SKM-1 (cell line): Measurements from ENCODE around the gene HSPA12A.
"Not testable (repeated sequence)": the region's sequence is repeated elsewhere in the genome, so short reads cannot be mapped to it uniquely, and the experiment has no call there.

Experiments used
- DNase-seq: peaks from one replicate; lab custom pipeline; 2025; ENCODE audit not compliant: unreplicated experiment; lab: John Stamatoyannopoulos, UW

HSPA12A gene

DNA sequence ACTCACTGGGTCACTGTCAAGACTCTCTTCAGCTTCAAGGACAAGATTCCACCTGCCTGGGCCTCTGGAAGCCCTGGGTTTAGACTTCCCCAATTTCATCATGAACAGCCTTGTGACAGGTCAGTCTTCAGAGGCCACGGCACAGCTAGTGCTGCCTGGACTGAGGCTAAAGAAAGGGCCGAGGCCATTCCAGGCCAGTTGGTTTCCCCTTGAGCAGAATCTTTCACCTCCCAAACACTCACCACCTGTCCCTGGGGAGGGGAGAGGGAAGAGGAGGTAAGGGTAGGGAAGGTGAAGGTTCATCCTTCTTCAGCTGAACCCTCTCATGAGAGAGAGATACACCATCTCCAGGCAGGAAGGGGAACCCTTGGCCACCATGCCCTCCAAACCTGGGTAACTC lies 24.3 kb downstream of the HSPA12A start:
- DNase-seq: no peak

DNA sequence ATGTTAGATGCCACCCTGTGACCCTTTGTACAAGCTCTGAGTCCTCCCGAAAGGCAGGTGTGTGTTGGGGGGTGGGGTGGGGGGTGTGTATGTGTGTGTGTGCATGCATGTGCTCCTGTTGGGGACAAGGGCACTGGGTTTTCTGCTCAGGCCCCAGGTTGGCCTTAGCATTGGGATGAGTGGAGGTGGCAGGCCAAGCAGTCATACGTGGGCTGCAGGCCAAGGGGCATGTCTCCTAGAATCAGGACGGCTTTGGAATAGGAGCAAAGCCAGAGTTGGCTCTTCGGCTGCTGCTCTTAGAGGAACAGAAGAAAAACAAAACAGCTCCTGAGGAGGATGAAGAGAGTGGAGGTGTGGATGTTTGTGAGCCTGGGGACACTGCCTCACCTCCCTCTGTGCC lies 26.0 kb downstream of the HSPA12A start:
- DNase-seq: no peak

DNA sequence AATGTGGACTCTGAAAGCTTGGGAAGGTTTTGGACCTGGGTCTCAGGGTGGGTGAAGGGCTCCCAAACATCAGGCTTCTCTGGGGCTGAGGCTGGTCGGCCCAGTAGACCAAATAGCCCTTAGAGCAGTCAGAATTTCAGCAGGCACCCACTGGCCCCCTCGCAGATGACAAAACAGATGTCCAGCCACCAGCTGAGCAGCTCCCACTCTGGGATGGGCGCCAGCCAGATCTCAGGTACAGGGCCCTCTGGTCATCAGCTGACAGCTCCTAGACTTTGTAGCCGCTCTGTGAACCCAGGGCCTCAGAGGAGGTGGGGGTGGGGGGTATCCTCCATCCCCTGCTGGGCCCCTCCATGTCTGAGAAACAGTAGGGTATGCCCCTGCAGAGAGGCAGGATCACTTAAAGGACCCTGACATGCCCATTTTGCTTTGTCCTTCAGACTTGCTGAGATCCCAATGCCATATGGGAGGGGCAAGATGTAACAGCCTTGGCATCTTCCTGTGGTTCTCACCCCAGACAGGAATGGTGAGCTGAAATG lies 26.5 kb downstream of the HSPA12A start:
- DNase-seq: no peak

DNA sequence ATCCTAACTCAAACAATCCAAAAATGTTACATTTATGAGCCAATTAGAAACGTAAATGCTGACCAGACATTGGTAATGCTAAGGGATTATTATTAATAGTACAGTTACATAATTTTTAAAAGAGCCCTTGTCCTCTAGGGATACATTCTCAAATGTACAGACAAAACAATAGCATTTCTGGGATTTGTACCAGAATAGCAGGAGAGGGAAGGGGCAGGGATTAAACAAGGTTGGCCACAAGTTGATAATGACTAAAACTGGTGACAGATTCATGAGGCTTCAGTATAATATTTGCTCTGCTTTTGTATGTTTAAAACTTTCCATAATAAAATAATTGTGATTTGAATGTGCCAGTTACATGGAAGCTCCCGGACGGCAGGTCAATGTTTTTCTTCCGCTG lies 27.0 kb downstream of the HSPA12A start:
- no peak for DNase-seq

DNA sequence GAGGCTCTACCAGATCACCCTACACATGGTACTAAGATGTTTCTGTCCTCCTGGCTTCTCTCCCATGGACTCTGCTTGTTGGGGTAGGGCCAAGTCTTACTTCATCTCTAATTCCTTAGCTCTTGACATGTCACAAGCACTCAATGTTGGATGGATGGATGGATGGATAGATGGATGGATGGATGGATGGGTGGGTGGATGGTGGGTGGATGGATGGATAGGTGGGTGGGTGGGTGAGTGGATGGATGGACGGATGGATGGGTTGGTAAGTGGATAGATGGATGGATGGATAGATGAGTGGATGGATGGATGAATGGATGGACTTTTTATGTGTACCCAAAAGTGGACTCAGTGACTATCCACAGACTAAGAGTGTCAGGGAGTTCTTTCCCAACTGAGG lies 28.5 kb downstream of the HSPA12A start:
- no peak for DNase-seq

DNA sequence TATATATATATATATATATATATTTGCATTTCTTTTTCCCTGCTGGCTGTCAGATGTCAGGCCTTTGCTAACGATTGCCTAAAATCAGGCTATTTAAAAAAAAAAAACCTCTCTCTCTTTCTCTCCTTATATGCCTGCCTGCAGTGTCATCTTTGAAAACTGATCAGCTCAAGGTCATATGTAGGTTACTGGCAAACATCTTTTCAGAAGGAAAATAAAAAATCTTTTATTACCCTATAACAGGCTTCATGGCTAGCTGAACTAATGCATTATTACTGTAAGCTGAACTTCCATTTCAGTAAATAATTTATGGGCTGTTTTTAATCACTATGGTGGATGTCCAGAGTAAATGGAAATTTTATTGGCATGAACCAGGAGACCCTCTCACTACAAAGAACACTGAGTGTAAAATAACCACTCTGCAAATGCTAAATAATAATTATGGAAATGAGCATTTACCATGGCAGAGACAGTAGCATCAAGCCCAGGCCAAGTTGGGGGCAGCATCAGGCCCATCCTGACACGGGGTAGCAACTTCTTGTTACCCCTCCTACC lies 29.3 kb downstream of the HSPA12A start:
- no peak for DNase-seq

DNA sequence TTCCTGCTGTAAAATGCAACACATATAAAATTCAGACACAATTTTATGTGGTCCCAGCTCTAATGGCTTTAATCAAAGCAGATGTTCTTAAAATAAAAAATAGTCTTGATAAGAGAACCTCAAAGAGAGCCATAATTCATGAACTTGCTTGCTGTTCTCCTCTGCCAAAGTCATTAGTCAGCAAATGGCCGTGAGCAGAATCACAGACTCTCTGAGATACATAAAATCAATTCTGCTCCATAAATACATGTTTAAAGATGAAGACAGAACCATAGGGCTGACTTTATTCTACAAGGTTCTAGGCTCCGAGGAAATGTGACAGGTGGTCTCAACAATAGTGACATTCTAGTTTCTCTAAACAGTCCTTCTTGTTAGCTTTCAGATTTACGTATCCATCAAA lies 29.8 kb downstream of the HSPA12A start:
- DNase-seq: no peak

DNA sequence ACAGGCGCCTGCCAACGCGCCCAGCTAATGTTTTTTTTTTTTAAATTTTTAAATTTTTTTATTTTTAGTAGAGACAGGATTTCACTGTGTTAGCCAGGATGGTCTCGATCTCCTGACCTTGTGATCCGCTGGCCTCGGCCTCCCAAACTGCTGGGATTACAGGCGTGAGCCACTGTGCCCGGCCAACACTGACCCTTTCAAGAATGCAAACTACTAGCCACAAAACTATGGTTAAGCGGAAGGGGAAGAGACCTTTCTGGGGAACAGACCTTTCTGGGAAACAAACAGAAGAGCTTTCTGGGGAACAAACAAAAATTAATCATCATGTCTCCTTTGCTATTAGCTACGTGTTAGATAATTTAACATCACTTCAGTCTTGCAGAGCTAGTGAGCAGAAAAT lies 30.6 kb downstream of the HSPA12A start:
- not testable (repeated sequence) for DNase-seq

DNA sequence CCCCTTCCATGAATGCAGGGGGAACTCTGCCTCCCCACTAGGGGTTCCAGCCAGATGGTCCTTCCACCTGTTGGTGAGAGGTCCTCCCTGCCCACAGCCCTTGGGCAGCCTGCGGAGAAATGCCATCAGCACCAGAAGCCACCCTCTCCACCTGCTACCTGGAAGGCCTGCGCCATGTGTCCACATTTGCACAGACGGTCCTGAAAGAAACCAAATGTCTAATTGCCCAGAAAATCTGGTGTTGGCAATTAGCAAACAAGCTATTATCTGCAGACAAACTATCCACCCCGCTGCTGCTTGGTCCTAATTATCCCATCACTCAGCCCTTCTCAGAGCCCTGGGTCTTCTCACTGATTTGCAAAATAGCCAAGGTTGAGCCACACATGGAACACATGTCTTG lies 32.3 kb downstream of the HSPA12A start:
- DNase-seq: no peak

DNA sequence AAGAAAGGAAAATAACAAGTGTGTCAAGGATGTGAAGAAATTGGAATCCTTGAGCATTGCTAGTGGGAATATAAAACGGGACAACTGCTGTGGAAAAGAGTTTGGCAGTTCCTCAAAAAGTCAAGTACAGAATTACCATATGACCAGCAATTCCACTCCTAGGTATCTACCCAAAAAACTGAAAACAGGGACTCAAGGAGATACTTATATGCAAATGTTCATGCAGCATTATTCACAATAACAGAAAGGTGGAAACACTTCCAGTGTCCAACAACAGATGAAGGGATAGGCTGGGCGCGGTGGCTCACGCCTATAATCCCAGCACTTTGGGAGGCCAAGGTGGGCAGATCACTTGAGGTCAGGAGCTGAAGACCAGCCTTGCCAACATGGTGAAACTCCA lies 33.5 kb downstream of the HSPA12A start:
- no peak for DNase-seq

DNA sequence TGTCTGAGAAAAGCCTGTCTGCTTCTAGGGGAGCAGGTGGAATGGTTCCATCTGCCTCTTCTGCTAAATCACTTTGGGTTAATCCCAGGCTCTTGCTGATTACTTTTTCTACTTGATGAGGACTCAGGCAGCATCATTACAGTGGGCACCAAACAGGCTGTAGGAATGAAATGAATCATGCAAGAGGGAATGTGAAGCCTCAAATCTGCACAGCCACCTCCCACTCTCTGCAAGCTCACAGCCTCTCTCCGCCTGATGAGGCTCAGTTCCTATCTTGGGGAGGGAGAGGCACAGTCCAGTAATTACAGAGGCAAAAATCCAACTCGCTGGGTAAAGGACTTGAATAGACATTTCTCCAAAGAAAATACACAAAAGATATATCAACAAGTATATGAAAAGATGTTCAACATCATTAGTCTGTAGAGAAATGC lies 34.0 kb downstream of the HSPA12A start:
- no peak for DNase-seq

DNA sequence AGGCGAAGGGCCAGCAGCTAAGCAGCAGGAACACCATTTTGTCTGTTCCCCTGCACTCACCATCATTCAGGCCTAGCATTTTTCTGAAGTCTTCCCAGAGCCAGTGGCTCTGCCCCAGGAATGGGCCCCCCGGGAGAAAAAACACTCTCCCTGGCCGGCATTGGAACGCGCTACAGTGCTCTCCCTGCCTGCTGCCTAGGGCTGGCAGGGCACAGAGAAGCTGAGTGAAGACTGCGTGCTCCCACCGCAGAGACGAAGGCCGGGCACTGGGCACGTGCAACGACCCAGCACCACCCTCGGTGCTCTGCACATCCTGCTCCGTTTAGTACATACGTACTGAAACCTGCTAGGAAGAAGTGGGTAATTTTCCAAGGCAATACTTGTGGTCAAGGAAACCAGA lies 34.4 kb downstream of the HSPA12A start:
- no peak for DNase-seq

DNA sequence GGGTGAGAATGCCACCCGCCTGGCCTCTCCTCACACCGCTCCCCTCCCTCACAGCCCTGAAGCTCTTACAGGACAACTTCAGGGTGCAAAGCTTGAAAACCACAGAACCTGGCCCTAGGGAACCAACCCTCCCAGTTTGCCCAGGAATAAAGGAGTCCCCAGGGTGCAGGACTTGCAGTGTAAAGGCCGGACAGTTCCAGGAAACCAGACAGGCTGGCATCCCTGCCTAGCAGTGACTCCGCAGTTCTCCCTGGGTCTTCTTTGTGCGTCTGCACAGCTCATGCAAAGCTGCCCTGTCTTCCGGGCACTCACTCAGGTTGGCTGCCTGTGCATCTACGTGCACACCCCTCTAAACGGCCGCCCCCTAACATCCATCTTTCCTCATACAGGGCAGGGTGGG lies 36.1 kb downstream of the HSPA12A start:
- no peak for DNase-seq

DNA sequence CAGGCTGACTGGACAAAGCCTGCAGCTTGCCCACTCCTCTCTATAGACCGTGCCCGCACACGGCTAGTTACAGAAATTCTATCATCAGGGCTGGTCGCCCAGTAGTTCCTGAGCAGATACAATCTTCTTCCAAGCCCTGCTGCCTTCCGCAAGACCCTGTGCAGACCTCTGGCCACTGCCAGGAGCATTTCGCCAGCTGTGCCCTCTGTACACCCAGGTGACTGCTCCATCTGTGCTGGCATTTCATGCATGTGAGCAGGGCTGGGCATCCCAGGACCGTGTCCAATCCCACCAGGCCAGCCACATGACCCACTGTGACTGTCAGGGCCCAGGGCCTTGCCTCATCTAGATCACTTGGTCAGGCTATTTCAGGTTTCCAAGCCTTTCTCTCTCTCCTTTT lies 36.9 kb downstream of the HSPA12A start:
- DNase-seq: no peak

DNA sequence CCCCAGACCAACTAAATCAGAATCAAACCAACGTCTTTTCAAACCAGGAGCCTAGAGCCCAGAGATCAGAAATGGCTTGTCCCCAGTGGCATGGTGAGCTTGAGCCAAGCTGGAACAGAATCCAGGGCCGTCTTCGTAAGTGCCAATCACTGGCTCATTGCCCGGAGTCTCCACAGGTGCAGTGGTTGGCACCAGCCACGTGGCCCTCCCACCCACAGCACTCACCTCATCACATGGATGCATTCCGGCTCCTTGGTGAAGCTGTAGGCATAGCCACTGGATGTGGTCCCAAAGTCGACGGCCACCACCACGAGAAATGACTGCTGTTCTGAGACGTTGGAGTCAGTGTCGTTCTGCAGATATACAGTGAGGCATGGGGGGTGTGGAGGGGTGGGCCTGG lies 37.4 kb downstream of the HSPA12A start:
- DNase-seq: no peak

DNA sequence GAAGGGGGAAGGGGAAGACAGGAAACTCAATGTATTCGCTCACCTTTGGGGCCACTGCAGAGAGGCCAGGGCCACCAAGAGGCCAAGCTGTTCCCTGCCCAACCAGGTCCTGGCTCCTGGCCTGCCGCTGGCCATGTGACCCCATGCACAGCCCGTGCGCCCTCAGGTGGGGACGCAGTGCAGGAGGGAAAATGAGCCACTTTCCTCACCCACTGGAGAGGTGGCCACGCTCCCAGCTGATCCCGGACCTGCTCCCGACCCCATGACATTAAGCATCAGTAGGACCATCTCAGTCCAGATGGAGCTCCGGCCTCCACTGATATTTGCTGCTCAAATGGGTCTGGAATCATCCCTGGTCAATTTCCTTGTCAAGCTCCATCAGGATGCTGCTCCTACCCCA lies 40.2 kb downstream of the HSPA12A start:
- no peak for DNase-seq

DNA sequence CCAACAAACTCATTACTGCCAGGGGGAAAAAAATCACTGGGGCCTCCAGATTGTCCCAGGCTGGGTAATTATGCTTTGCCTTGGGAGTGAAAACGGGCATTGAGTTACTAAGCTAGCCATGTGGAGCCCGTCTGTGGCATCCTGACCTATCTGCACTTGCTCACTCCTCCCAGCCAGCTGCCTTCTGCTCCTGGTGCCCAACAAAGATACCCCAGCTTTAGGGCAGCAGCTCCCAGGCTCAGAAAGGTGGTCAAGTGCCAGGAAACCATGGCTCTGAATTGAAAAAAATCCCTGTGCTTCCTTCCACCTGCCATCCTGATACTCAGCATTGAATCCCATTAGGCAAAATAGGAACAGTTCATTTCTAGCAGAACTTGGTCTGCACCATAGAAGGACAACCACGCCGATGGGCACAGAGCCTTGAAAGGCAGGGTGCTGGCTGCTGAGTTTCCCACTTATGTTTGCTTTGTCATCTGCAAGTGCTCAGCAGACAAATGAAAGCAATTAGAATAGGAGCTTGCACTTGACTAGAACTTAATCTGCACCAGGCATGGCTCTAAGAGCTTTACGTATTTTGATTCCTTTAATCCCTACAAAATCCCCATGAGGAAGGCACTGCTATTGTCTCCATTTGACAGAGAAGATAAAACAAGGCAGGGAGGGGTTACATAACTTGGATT lies 42.8 kb downstream of the HSPA12A start:
- no peak for DNase-seq

DNA sequence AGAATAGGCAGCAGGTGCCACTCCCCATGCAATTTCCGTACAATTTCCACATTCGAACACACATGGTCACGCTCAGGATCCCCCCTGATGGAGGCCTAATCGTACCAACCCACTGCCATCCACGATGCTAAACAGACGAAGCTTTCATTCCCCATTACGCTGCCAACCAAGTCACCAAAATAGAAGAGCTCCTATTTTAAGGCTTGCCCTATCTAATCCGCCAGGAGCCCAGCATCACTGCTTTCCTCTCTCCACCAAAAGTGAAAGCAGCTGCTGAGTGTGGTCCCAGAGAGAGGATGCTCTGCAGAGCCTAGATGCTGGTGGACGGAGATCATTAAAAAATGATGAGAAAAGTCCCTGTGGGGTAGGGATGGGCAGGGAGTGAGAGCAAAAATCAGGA lies 43.3 kb downstream of the HSPA12A start:
- DNase-seq: no peak

DNA sequence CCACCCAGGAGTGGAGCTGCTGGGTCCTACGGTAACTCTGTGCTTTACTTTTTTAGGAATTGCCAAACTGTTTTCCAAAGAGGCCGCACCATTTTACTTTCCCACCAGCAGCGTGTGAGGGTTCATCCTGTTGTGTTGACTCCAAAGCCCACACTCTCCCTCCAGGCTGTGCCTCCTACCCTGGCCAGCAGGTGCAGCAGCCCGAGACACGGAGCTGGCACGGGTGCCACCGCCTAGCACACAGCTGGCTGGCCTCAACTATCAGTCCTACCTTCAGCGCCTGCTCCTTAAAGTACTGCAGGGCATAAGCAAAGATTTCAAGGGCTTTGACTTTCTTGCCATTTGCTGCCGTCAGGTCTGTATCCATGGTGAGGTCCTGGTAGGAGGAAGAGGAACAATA lies 44.0 kb downstream of the HSPA12A start:
- no peak for DNase-seq

DNA sequence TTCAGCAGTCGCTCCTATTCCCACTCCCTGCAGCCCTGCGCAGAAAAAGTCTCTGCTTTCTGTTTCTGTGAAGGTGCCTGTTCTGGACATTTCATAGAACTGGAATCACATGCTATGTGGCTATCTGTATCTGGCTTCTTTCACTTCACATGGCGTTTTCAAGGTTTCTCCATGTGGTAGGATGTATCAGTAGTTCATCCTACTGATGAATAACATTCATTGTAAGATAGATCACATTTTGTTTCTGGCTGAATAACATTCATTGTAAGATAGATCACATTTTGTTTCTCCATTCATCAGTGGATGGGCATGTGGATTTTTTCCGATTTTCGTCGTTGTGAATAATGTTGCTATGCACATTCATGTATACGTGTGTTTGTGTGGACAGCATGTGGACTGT lies 44.5 kb downstream of the HSPA12A start:
- DNase-seq: no peak

DNA sequence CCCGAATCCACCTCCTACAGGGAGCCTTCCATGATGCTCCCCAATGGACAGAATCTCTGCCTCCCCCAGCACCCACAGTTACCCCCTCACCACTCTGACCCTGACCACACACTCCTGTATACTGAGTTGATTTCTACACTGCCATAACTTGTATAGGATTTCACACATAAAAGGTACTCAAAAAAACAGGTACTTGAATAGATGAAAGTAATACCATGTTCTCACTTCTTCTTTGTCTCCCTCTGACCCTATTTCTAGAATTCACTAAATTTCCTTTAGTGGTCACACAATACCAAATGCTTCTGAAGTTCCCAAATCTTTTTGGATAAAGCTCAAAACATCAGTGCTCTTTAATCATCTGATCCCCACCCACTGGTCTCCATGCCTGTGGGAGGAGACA lies 45.4 kb downstream of the HSPA12A start:
- DNase-seq: no peak

DNA sequence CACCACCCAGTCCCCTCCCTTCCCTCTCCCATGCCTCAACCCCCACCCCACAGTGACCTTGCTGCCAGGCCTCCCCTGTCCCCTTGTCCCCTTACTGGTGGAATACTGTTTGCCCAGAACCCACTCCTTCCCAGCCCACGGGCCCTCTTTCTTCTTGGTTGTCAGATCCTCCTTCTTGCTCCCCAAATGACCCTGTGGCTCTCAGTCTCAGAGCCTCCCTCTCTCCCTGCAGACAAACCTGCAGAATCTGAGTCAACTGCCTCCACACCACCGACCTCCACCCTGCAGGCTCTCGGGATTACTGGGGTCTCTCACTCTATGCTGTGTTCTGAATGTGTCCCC lies 47.5 kb downstream of the HSPA12A start:
- DNase-seq: no peak

DNA sequence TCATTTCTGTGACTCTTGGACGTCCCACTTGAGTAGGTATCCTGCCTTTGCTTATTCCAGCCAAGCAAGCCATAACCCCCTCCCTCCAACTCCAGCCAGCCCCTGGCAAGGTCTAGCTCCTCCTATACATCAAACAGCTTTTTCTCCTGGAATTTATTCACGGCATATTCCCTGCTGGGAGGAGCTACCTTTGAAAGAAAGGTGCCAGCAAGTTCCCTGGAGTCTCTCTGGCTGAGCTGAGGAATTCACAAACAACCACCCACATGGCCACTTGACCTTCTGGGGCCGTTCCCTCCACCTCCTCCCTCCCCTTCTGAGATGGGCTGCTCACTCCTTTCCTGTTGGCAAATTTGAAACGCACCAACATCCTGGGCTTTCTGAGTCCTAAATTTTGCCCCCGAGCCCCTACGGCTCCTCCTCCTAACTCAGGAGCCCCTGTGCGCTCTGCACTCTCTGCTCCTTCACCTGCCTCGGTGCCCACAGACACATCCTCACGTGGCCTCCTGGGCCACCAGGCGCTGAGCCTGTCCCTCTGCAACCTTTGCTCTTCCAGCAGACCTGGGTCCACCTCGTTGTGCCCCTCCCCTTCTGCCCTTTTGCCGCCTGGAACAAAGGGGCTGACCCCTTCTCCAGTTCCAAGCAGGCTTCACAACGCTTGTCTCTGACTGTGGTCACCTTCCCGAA lies 48.0 kb downstream of the HSPA12A start:
- no peak for DNase-seq
